GM12892 (cell line): ENCODE results near the gene ORC5.

Experiments
- POLR2A ChIP-seq: IDR thresholded peaks from 2 replicates; pipeline ENCODE4 v1.6.1; 2011; ENCODE audit warnings: low read depth, low read length, control low read depth
- POLR2AphosphoS5 ChIP-seq: IDR thresholded peaks from 2 replicates; pipeline ENCODE4 v1.6.1; 2011; ENCODE audit warnings: low read depth, low read length, control low read depth
- TAF1 ChIP-seq: IDR thresholded peaks from 2 replicates; pipeline ENCODE4 v1.6.1; 2011; ENCODE audit warnings: low read depth, mild to moderate bottlenecking, control low read depth, low read length, borderline replicate concordance

- TF ChIP-seq POLR2AphosphoS5 = no peak
- TF ChIP-seq POLR2A = no peak
- TF ChIP-seq TAF1 = no peak
Measured at GRCh38 chr7:104123786-104124185, 84.0 kb downstream of the ORC5 start.
